GM19452 (cell line): ENCODE data around the gene GXYLT1.
"Not testable (repeated sequence)": the region's sequence is repeated elsewhere in the genome, so short reads cannot be mapped to it uniquely, and the experiment has no call there.

Source experiments
- ATAC-seq: cut with Tn5 transposase; IDR thresholded peaks from one replicate; pipeline ENCODE4 v1.9.1; 2021; ENCODE audit not compliant: unreplicated experiment

GXYLT1 gene, protein sequence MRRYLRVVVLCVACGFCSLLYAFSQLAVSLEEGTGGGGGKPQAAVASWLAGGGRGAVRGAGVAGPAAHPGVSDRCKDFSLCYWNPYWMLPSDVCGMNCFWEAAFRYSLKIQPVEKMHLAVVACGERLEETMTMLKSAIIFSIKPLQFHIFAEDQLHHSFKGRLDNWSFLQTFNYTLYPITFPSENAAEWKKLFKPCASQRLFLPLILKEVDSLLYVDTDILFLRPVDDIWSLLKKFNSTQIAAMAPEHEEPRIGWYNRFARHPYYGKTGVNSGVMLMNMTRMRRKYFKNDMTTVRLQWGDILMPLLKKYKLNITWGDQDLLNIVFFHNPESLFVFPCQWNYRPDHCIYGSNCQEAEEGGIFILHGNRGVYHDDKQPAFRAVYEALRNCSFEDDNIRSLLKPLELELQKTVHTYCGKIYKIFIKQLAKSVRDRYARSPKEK

DNA sequence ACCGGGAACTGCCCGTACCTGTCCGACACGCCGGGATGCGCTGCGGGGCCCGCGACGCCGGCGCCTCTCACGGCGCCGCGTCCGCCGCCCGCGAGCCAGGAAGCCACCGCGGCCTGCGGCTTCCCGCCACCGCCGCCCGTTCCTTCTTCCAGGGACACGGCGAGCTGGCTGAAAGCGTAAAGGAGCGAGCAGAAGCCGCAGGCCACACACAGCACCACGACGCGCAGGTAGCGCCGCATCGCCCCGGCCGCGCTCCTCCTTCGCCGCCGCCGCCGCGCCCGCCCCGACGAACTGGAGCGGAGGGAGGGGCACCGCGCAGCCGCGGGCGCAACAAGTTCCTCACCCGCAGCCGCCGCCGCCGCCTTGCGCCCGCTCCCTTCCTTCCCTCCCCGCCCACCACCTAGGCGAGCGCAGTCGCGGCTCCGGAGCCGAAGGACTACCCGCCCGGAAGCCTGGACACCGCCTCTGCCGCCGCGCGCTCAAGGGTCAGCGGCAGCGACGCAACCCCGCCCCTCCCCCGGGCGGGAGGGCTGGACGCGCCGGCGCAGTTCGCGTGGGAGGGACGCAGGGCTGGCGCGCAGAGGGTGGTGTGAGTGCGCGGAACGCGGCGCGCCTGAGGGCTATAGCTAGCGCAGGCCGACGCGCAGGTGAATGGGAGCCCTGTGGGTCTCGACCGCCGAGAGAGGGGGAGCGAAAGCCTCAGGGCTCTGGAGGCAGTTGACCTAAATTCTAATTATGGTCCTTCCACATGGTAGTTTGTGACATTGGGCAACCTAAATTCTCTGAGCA, at the start of gene GXYLT1:
GXYLT1 (minus strand) TSS at position 467 of the 789 bp plus-strand sequence; CDS start at position 239, 228 bp downstream.
- peak; percentile 93 for ATAC-seq

DNA sequence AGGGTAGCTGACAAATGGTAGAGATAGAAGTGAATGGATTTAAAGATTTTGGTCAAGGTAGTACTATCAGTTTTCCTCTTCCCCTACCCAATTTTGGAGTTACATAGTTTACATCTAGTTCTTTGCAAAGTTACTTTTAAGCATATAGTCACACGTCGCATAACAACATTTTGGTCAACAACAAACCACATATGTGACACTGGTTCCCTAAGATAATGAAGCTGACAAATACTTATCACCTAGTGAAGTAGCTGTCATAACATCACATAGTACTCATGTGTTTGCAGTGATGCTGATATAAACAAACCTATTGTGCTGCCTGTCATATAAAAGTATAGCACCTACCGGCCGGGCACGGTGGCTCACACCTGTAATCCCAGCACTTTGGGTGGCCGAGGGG, 48.0 kb upstream of the GXYLT1 start:
- ATAC-seq = no peak

DNA sequence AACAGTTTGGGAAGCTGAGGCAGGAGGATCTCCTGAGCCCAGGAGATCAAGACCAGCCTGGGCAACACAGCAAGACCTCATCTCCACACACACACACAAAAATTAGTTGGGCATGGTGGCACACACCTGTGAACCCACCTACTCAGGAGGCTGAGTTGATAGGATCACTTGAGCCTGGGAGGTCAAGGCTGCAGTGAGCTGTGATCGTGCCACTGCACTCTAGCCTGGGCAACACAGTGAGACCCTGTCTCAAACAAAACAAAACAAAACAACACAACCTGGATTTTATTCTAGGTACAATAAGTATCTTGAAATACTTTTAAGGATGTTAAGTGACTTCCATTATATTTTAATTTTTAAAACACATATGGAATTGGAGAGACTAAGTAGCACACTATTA, 47.6 kb upstream of the GXYLT1 start:
- ATAC-seq = no peak

DNA sequence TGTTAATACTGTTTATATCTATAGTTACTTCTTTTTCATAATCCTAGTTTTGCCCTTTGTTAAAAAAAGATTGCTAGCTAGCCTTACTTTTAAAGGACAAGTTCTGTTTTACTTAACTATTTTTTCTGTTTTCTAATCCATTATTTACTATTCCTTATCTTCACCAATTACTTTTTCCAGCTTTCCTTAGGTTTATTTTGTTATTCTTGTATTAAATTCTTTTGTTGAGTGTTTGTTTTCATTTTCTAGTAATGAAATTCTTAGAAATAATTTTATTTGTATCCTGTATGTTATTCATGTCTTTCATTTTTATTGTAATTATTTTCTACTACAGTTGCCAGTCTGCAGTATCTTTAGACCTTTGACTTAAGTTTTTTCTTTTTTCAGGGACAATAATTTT, 45.7 kb upstream of the GXYLT1 start:
- no peak for ATAC-seq

DNA sequence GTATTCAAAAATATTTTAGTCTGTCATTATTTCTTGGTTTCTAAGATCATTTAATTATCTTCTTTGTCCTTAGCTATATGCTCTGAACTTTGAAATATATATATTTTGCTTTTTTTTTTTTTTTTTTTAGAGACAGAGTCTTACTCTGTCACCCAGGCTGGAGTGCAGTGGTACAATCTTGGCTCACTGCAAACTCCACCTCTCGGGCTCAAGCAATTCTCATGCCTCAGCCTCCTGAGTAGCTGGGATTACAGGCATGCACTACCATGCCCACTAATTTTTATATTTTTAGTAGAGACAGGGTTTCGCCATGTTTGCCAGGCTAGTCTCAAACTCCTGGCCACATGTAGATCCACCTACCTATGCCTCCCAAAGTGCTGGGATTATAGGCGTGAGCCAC, 43.6 kb upstream of the GXYLT1 start:
- ATAC-seq = not testable (repeated sequence)

DNA sequence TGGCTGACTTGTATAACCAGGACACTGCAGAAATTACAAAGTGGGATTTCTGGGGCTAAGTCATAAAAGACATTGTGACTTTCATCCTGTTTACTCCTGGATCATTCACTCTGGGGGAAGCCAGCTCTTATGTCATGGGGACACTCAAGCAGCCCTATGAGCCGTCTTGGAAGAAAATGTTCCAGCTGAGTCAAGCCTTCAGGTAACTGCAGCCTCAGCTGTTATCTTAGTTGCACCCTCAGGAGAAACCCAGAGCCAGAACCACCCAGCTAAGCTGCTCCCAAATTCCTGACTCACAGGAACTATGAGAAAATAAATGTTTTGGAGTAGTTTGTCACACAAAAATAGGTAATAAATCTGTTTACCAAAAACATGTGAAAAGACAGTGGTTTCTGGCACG, 43.1 kb upstream of the GXYLT1 start:
- ATAC-seq = no peak

DNA sequence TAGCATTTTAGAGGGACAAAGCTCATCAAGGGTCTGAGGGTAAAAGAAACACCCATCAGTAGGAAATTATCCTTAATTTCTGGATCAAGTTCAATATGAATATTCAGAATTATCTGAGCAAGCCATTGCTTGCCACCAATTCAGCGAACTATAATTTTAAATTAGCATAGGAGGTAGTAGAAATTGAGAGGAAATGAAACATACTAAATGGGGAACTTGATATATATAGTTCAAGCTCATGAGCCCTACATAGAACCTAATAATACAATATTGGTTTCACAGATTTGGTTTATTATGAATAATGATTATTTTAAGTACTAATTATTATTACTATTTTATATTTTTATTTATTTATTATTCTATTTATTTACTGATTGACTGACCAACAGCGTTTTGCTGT, 42.1 kb upstream of the GXYLT1 start:
- no peak for ATAC-seq

DNA sequence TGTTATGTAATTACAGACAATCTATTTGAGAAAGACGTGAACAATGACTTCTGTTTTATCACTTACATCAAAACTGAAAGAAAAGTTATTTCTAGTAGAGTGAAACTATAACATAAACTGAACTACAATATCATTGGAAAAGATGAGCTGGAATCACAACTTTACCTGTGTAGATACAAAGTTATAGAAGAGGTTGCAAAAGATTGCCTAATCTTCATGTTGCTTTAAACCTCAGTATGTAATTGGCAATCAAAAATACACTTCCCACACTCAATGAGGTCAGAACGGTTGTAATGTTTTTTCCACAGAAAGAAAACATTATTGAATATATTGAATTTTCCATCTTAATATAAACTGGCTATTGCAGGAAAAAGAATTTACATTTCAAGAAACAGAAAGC, 37.7 kb upstream of the GXYLT1 start:
- no peak for ATAC-seq

DNA sequence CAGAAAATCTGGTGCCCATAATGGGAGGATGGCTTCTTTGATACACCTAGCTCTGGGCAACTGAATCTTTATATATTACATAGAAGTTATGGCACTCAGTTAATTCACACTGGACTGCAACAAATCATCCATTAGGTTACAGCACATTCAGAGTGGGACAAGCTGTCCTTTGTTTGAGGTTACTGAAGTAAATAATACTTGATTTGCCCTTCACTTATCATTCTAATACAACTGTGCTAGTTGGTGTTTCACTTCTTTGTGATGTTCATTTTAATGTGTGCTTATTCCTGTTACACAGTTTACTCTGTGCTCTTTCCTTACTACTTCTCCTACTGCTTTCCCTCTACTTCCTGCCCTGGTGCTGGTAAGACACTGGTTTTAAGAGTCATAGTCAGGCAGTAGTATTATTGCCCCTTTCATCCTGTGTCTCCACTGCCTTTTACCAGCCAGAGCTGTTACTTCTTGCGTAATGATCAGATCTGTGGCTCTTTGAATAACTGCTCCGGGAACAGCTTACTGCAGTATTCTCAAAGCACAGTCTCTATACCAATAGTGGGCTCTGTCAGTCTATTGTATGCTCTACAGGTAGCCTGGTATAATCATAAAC, 36.4 kb upstream of the GXYLT1 start:
- ATAC-seq = no peak

DNA sequence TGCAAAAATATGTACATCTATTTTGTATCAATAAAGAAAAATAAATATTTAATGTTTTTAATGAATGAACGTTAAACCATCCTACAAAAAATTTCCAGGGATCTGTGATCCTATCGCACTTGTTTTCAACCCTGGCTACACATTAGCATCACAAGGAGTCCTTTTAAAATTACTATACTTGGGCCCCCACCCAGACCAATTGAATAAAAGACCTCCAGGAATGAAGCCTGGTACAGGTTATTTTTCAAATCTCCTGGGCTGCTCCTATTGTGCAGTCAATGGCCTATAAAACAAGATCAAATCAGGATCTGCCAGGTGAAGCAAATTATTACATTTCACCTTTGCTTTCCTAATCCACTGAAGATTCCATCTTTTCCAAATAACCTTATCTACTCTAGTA, 33.4 kb upstream of the GXYLT1 start:
- ATAC-seq = no peak

DNA sequence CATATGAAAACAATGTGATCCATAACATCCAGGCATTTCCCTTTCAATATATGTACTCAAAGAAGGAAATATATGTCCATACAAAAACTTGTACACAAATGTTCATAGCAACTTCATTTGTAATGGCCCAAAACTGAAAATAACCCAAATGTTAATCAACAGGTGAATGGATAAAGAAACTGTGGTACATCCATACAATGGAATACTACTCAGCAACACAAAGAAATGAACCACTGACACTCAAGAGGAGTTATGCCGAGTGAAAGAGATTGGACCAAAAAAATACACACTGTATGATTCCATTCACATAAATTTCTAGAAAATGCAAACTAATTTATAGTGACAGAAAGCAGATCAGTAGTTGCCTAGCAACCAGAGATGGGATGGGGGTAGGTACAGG, 30.3 kb upstream of the GXYLT1 start:
- no peak for ATAC-seq

DNA sequence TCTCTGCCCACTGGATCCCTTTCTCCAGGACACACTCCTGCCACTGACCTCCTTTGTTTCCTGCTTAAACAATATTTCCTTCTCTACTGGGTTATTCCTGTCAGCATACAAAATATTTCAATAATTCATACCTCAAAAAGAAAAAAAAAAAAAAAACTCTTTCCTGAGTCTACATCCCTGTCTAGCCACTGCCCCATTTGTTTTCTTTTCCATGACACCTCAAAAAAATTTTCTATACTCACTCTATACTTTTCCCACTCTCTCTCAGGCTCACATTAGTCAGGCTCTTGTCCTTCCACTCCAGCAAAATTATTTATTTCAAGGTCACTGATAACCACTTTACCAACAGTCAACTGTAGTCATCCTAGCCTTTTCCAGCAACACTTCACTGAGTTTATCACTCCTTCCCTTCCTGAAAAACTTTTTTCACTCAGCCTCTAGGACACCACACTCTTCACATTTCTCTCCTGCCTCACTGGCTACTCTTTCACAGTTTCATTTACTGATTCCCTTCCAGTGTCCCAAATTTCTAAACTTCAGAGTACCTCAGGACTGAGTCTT, 29.4 kb upstream of the GXYLT1 start:
- ATAC-seq = no peak

DNA sequence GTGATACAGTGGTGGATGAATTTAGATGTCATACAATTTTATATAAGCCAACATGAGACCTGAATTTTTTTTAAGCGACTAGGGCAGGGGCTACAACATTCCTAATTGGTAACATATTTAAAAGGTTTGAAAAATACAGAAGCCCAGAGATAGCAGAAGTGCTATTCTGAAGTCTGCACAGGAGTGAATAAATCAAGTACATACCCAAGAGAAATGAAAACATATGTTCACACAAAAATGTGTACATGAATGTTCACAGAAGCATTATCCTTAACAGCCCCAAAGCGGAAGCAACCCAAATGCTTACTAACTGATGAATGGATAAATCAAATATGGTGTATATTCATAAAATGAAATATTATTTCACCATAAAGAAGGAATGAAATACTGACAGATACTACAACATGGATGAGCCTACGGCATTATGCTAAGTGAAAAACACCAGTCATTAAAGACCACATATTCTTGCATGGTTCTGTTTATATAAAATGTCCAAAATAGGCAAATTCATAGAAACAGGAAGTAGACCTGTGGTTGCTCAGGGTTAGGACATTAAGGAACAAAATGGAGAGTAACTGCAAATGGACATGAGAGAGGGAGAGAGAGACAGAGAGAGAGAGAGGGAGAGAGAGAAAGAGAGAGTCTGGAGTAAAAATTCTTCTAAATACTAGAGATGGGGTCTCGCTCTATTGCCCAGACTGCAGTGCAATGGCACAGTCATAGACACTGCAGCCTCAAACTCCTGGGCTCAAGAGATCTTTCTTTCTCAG, 28.0 kb upstream of the GXYLT1 start:
- no peak for ATAC-seq

DNA sequence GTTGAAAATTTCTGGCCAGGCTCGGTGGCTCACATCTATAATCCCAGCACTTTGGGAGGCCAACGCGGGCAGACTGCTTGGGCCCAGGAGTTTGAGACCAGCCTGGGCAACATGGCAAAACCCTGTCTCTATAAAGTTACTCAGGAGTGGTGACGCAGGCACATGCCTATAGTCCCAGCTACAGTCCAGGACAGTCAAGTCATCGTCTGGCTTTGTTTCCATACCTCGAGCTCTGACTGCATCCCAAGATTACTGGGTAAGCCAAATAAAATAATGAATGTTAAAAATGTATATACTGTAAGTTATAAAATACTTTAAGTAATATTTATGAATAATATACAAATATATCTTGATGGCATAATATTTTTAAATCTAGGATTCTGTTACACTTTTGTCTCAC, 23.0 kb upstream of the GXYLT1 start:
- ATAC-seq = no peak

DNA sequence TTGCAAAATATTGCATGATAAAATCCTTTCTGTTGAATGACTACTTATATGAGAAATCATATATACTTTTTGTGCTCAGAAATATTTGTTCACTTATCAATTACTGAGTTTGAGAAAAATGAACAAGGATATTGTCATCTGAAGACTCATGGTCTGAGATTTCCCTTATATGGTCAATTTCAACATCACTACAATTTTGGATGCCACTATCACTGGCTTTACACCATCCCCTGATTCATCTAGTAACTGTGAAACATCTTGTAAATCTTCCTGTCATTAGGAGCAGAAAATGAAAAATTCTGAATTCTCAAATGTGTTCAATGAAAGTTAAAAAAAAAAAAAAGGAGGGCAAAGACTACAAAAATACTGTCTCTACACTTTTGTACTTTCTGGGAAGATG, 21.8 kb upstream of the GXYLT1 start:
- ATAC-seq = no peak

DNA sequence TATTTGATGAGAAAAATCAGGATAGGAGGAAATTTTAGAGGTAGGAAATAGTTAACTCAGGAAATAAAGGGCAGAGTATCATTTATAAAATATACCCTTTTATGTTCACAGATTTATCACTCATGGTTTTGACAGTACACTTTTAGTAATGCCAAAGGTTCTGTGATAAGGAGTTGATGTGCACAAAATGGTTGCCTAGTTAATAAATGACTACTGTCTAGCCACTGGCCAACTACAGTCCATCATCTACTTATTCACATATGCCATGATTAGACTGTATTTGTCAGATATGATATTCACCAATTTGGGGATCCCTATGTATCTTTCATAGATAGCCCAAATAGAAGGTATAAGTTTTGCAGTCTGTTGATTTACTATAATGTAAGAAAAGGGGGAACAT, 19.2 kb upstream of the GXYLT1 start:
- ATAC-seq = no peak

DNA sequence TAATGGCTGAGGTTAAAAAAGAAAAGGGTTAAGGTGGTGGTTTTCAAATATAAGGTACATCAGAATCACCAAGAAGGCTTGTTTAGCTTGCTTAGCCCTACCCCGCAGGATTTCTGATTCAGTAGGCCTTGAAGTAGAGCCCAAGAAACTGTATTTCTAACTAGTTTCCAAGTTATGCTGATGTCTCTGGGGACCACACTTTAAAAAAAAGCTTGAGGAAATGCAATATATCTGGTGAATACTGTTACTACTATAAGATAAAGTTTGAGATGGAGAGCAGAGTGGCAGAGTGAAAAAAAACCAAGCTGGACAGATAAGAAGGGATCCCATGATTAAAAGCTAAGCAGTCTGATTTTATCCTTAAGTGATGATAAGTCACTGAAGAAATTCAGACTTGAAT, 18.3 kb upstream of the GXYLT1 start:
- ATAC-seq = no peak

DNA sequence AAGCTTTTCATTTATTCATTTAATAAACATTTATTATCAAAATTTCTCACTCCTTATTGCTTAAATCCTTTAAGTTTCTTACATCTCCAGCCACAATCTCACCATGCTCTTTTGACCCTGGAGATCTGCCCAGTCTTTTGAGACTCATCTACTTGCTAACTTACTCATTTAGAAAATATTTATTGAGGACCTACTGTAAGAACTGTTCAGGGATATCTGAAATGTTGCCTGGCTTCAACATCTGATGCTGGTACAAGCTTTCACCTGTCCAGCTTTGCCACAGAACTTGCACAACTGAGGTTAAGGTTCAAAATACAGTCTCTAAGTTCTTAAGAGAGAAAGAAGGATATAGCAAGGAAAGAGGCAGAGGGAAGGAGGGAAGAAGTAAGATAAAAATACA, 17.5 kb upstream of the GXYLT1 start:
- ATAC-seq = no peak

DNA sequence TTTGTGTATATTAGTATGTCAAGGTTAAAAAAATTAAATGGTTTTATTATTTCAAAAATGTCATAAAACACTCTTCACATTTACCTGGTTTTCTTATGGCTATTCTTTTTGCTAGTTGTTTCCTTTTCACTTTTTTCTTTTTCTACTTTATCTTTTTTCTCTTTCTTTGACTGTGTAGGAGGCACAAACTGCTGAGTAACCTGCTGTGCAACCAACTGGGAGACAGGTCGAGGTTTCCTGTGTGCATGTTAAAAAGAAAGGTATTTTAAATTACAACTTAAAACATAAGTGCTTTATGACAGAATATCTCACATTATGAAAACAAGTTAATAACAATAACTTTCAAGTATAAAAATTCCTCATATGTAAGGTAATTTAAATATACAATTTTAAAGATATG, 16.9 kb upstream of the GXYLT1 start:
- no peak for ATAC-seq

DNA sequence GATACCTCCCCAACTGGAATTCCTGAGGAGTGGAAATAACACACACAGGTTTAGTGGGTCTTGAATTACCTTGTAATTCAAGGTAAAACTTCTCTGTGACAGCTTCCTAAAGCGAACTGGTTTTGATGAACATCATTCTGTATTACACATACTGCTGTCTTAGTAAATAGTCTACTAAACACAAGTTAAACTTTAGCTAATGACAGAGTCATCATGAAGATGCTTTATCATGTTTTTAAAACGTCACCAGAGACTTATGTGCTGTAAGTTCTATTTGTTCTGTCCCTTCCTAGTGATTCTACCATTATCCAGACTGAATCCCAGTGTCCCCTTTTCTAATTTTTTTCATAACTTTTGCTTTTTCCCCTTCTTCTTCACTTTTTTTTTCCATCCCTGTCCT, 11.6 kb upstream of the GXYLT1 start:
- no peak for ATAC-seq
